K562 (cell line): ENCODE data around the gene BCL2L13. TPM values are rescaled to one million over a fixed set of nuclear protein-coding genes. Genes with fewer than 3 reads are reported as not detected.

Experiments used
- polyA plus RNA-seq, 8 experiments: library from polyadenylated mRNA; depleted of rRNA in 4 of 8; stranded (reverse) in 5 of 8; unstranded in 3 of 8; fragments of >200 nt; fragmentation: Nextera tagmentation in 2 of 8; fragmentation: Illumina TruSeq in 1 of 8; extraction: Ambion mirVana in 2 of 8; extraction: Trizol in 1 of 8; gene quantifications; 2 replicates each; pipeline versions ENCODE4 v1.2.1 to v1.2.3, GENCODE V29; 2011 to 2014; ENCODE audit warnings: inconsistent platforms in 1 of 8, missing spikeins in 1 of 8
- total RNA-seq, 7 experiments: library from RNA; depleted of rRNA in 6 of 7; stranded (reverse); fragments of >200 nt in 6 of 7; fragmentation: Illumina TruSeq in 2 of 7; extraction: Trizol in 2 of 7; gene quantifications; 2 replicates each; pipeline versions ENCODE4 v1.2.1 to v1.2.3, GENCODE V29; 2011 to 2021; ENCODE audit warnings: low replicate concordance in 1 of 7
- TF ChIP-seq, protein P1 (sequence below): fragments of 450-650 bp; IDR thresholded peaks from 2 replicates; pipeline ENCODE4 v1.6.1; 2016; ENCODE audit warnings: mild to moderate bottlenecking, moderate library complexity

BCL2L13 gene
- total and polyA plus RNA-seq, 9 of the 15 experiments (the other 6 are each of a cell fraction or from before 2014, with no cell fraction given): 41.5 to 63.4 (median 56.5) TPM

DNA sequence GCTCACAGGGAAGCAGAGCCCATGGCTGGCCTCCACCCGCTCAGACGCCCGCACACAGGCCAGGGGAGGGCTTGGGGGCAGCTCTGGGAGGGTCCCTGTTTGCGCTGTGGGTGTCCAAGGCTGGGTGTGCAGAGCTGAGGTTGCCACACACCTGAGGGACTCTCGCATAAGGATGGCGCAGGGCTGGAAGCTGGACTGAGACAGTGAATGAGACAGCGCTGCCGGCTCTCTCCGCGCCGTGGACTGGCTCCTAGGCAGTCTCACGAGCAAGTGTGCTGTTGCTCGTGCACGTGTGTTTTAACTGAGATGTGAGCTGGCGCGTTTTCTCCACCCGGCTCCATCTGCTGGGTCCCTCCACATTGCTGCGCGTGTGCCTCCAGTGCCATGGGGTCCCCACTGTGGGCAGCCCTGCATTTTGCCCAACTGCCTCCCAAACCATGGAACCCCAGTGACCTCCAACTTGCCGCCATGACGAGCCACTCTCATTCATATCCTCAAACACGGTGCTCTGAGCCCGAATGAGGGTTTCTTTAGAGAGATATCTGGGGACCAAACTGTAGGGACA is 139.9 kb downstream of the BCL2L13 start (continued):
- TF ChIP-seq, protein P1, sequence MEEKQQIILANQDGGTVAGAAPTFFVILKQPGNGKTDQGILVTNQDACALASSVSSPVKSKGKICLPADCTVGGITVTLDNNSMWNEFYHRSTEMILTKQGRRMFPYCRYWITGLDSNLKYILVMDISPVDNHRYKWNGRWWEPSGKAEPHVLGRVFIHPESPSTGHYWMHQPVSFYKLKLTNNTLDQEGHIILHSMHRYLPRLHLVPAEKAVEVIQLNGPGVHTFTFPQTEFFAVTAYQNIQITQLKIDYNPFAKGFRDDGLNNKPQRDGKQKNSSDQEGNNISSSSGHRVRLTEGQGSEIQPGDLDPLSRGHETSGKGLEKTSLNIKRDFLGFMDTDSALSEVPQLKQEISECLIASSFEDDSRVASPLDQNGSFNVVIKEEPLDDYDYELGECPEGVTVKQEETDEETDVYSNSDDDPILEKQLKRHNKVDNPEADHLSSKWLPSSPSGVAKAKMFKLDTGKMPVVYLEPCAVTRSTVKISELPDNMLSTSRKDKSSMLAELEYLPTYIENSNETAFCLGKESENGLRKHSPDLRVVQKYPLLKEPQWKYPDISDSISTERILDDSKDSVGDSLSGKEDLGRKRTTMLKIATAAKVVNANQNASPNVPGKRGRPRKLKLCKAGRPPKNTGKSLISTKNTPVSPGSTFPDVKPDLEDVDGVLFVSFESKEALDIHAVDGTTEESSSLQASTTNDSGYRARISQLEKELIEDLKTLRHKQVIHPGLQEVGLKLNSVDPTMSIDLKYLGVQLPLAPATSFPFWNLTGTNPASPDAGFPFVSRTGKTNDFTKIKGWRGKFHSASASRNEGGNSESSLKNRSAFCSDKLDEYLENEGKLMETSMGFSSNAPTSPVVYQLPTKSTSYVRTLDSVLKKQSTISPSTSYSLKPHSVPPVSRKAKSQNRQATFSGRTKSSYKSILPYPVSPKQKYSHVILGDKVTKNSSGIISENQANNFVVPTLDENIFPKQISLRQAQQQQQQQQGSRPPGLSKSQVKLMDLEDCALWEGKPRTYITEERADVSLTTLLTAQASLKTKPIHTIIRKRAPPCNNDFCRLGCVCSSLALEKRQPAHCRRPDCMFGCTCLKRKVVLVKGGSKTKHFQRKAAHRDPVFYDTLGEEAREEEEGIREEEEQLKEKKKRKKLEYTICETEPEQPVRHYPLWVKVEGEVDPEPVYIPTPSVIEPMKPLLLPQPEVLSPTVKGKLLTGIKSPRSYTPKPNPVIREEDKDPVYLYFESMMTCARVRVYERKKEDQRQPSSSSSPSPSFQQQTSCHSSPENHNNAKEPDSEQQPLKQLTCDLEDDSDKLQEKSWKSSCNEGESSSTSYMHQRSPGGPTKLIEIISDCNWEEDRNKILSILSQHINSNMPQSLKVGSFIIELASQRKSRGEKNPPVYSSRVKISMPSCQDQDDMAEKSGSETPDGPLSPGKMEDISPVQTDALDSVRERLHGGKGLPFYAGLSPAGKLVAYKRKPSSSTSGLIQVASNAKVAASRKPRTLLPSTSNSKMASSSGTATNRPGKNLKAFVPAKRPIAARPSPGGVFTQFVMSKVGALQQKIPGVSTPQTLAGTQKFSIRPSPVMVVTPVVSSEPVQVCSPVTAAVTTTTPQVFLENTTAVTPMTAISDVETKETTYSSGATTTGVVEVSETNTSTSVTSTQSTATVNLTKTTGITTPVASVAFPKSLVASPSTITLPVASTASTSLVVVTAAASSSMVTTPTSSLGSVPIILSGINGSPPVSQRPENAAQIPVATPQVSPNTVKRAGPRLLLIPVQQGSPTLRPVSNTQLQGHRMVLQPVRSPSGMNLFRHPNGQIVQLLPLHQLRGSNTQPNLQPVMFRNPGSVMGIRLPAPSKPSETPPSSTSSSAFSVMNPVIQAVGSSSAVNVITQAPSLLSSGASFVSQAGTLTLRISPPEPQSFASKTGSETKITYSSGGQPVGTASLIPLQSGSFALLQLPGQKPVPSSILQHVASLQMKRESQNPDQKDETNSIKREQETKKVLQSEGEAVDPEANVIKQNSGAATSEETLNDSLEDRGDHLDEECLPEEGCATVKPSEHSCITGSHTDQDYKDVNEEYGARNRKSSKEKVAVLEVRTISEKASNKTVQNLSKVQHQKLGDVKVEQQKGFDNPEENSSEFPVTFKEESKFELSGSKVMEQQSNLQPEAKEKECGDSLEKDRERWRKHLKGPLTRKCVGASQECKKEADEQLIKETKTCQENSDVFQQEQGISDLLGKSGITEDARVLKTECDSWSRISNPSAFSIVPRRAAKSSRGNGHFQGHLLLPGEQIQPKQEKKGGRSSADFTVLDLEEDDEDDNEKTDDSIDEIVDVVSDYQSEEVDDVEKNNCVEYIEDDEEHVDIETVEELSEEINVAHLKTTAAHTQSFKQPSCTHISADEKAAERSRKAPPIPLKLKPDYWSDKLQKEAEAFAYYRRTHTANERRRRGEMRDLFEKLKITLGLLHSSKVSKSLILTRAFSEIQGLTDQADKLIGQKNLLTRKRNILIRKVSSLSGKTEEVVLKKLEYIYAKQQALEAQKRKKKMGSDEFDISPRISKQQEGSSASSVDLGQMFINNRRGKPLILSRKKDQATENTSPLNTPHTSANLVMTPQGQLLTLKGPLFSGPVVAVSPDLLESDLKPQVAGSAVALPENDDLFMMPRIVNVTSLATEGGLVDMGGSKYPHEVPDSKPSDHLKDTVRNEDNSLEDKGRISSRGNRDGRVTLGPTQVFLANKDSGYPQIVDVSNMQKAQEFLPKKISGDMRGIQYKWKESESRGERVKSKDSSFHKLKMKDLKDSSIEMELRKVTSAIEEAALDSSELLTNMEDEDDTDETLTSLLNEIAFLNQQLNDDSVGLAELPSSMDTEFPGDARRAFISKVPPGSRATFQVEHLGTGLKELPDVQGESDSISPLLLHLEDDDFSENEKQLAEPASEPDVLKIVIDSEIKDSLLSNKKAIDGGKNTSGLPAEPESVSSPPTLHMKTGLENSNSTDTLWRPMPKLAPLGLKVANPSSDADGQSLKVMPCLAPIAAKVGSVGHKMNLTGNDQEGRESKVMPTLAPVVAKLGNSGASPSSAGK: no peak
